Measurements from ENCODE around the gene CNTN1. TPM values are rescaled to one million over a fixed set of nuclear protein-coding genes. Genes with fewer than 3 reads are reported as not detected.

The CNTN1 gene
- total RNA-seq, 2 donors from 2014 or later, result 16.3 to 33.6 TPM

- WGBS, result 86% methylated on average over 2 of the region's 2 CpGs
- H3K27ac ChIP-seq, result no peak overlapping the region
- no peak for TF ChIP-seq POLR2A (IDR thresholded peaks at IDR 0.05)
- TF ChIP-seq POLR2AphosphoS5 (IDR thresholded peaks at IDR 0.05), result no peak
- no peak for TF ChIP-seq CTCF (IDR thresholded peaks at IDR 0.05)
- no peaks in the 10 kb centered on the region for H3K9me3 ChIP-seq
- H3K4me3 ChIP-seq, result no peak overlapping the region
- H3K4me1 ChIP-seq (replicated peaks), result no peaks in the 10 kb centered on the region
- DNase-seq (ENCODE audit: low spot score), result no peak
- H3K27me3 ChIP-seq (replicated peaks; ENCODE audit: insufficient read depth), result no peaks in the 10 kb centered on the region
- no peaks in the 10 kb centered on the region for H3K36me3 ChIP-seq
- intact Hi-C loops (cut with DNase I), result no loop called here
Measured at GRCh38 chr12:40681148-40681547, 11.1 kb upstream of the CNTN1 start.

DNA sequence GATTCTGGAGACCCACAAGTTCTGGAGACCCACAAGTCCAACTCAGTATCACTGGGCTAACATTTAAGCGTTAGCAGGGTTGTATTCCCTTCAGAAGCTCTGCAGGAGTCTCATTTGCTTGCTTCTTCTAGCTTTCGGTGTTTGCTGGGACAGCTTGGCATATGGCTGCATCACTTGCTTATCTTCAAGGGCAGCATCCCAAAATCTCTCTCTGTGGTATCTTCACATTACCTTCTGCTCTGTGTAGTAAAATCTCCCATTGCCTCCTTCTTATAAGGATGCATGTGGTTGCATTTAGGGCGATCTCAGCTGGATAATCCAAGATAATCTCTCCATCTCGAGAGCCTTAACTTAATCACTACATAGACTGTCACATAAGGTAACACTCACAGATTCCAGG is 7.3 kb upstream of the CNTN1 start:
- intact Hi-C loops (cut with DNase I), result no loop called here
- TF ChIP-seq POLR2AphosphoS5 (IDR thresholded peaks at IDR 0.05), result no peak
- no peak for TF ChIP-seq POLR2A (IDR thresholded peaks at IDR 0.05)
- TF ChIP-seq CTCF (IDR thresholded peaks at IDR 0.05), result no peak
- H3K27me3 ChIP-seq (replicated peaks; ENCODE audit: insufficient read depth), result no peaks in the 10 kb centered on the region
- H3K4me1 ChIP-seq (replicated peaks), result no peaks in the 10 kb centered on the region
- H3K4me3 ChIP-seq, result no peak overlapping the region
- no peaks in the 10 kb centered on the region for H3K9me3 ChIP-seq
- H3K36me3 ChIP-seq, result no peaks in the 10 kb centered on the region
- no peak for DNase-seq (ENCODE audit: low spot score)
- H3K27ac ChIP-seq, result no peak overlapping the region
- 91% methylated on average over 4 of the region's 4 CpGs for WGBS

GRCh38 chr12:40688085-40688725 is 4.0 kb upstream of the CNTN1 start:
- no peaks in the 10 kb centered on the region for H3K9me3 ChIP-seq
- no peaks in the 10 kb centered on the region for H3K27me3 ChIP-seq (replicated peaks; ENCODE audit: insufficient read depth)
- 71% methylated on average over 8 of the region's 8 CpGs for WGBS
- DNase-seq (ENCODE audit: low spot score), result no peak
- no peaks in the 10 kb centered on the region for H3K4me1 ChIP-seq (replicated peaks)
- TF ChIP-seq POLR2AphosphoS5 (IDR thresholded peaks at IDR 0.05), result no peak
- no peak for TF ChIP-seq POLR2A (IDR thresholded peaks at IDR 0.05)
- no peak for TF ChIP-seq CTCF (IDR thresholded peaks at IDR 0.05)
- intact Hi-C loops (cut with DNase I), result no loop called here
- H3K36me3 ChIP-seq, result no peaks in the 10 kb centered on the region
- no peak overlapping the region for H3K4me3 ChIP-seq
- no peak overlapping the region for H3K27ac ChIP-seq

GRCh38 chr12:40689576-40689975 is 2.7 kb upstream of the CNTN1 start:
- no peaks in the 10 kb centered on the region for H3K27me3 ChIP-seq (replicated peaks; ENCODE audit: insufficient read depth)
- no peak overlapping the region for H3K4me3 ChIP-seq
- no peak overlapping the region for H3K27ac ChIP-seq
- WGBS, result 90% methylated on average over 2 of the region's 2 CpGs
- TF ChIP-seq POLR2A (IDR thresholded peaks at IDR 0.05), result no peak
- TF ChIP-seq POLR2AphosphoS5 (IDR thresholded peaks at IDR 0.05), result no peak
- no peak for TF ChIP-seq CTCF (IDR thresholded peaks at IDR 0.05)
- no peak for DNase-seq (ENCODE audit: low spot score)
- H3K9me3 ChIP-seq, result no peaks in the 10 kb centered on the region
- intact Hi-C loops (cut with DNase I), result no loop called here
- H3K36me3 ChIP-seq, result no peaks in the 10 kb centered on the region
- H3K4me1 ChIP-seq (replicated peaks), result no peaks in the 10 kb centered on the region

- Histone ChIP-seq H3K4me3 (peak overlapping the region; percentile 42 to 48), H3K9me3 (no peaks in the 10 kb centered on the region), H3K4me1 (replicated peaks) (no peaks in the 10 kb centered on the region), H3K27me3 (replicated peaks; ENCODE audit: insufficient read depth) (no peaks in the 10 kb centered on the region), H3K27ac (peak overlapping the region; percentile 24 to 45), H3K36me3 (no peaks in the 10 kb centered on the region)
- TF ChIP-seq CTCF (IDR thresholded peaks at IDR 0.05), result no peak
- no peak for TF ChIP-seq POLR2A (IDR thresholded peaks at IDR 0.05)
- TF ChIP-seq POLR2AphosphoS5 (IDR thresholded peaks at IDR 0.05), result no peak
- 1% methylated on average over 26 of the region's 33 CpGs for WGBS
- DNase-seq (ENCODE audit: low spot score), result no peak
- intact Hi-C loops (cut with DNase I), result no loop called here
Measured at GRCh38 chr12:40692765-40693206, 547 bp downstream of the CNTN1 start.

All from prostate gland (tissue), 2 donors.